Psoas muscle (tissue), 8 donors: ENCODE data around the gene TMPRSS5. TPM values are rescaled to one million over a fixed set of nuclear protein-coding genes. Genes with fewer than 3 reads are reported as not detected.

Experiments
- ATAC-seq, 4 donors: fragments of 200-7000 bp; cut with Tn5 transposase; one replicate each; pipeline ENCODE4 v1.9.1; 2020; ENCODE audit warnings: moderate library complexity in 3 of 4, mild to moderate bottlenecking in 2 of 4
- DNase-seq, 2 donors: peaks; one replicate each; pipeline ENCODE4 v3.0.0-alpha.2; 2020
- H3K27ac ChIP-seq: fragments of 200-600 bp; one replicate; pipeline ENCODE4 v1.8.0; 2022
- H3K27me3 ChIP-seq, 3 donors: fragments of 200-600 bp in 1 of 3; one replicate each; pipeline versions ENCODE4 v1.6.1 to v1.8.0; 2013 to 2022; ENCODE audit warnings: low read length in 2 of 3, mild to moderate bottlenecking in 2 of 3, moderate library complexity in 1 of 3; ENCODE audit not compliant: insufficient read depth in 3 of 3
- H3K36me3 ChIP-seq, 2 donors: fragments of 200-600 bp in 1 of 2; one replicate each; pipeline versions ENCODE4 v1.6.1 to v1.8.0; 2013 to 2022; ENCODE audit warnings: low read depth in 1 of 2, mild to moderate bottlenecking in 1 of 2, moderate library complexity in 1 of 2; ENCODE audit not compliant: insufficient read depth in 1 of 2
- H3K4me1 ChIP-seq: fragments of 200-600 bp; one replicate; pipeline ENCODE4 v1.8.0; 2022
- H3K4me3 ChIP-seq: fragments of 200-600 bp; one replicate; pipeline ENCODE4 v1.8.0; 2022; ENCODE audit warnings: mild to moderate bottlenecking
- H3K9me3 ChIP-seq: fragments of 200-600 bp; one replicate; pipeline ENCODE4 v1.8.0; 2022
- CTCF ChIP-seq: fragments of 200-600 bp; IDR thresholded peaks from one replicate; pipeline ENCODE4 v1.8.0; 2022; ENCODE audit warnings: antibody characterized with exemption
- WGBS, 3 donors: extraction: QIAGEN DNeasy Blood & Tissue Kit; methylation state at CpG; one replicate each; pipeline versions ENCODE4 v1.1.6 to v1.1.7; 2013; 5-methylcytosine and 5-hydroxymethylcytosine counted together
- intact Hi-C, 2 donors: fragments of 100-400 bp; cut with DNase I; formaldehyde crosslinking; loops; one replicate each; pipeline versions ENCODE4 v1.11.0 to v1.14.2; 2022
- long read RNA-seq, 2 donors: library from polyadenylated mRNA; unstranded; transcript quantifications; one replicate each; pipeline ENCODE4 v2.0.0, GENCODE V29; 2021
- polyA plus RNA-seq, 3 donors: library from polyadenylated mRNA; stranded (reverse); fragments of 200-250 nt; gene quantifications; one replicate each; pipeline ENCODE4 v1.2.3, GENCODE V29; 2013
- total RNA-seq, 4 donors: library from RNA; stranded (reverse); fragmentation: NEBNext Ultra II Directional in 2 of 4; extraction: Animal tissue kit (Norgen Biotek cat#: 25700) in 2 of 4; gene quantifications; one replicate each; pipeline versions ENCODE4 v1.2.1 to v1.2.4, GENCODE V29; 2021 to 2023
- donor health status: healthy with polysubstance abuse.
- donor health status: DM: no; HTN: no; CAD: no; lungs with moderate emphysema.
- donor health status: Bipolar disorder and iron deficiency.
- donor health status: healthy.
- donor health status: DM: yes; HTN: yes; CAD: no.
- donor health status: DM: no; HTN: no; CAD: no.
- donor health status: DM: no; HTN: no; CAD: no.
- donor health status: DM: yes; HTN: yes; CAD: no.

Gene TMPRSS5
- total RNA-seq (1 to 10 TPM in 2 of 4 donors, under 1 TPM in 2; 0.36 to 1.4 (median 0.79) TPM), polyA plus RNA-seq (1 to 10 TPM in 1 of 3 donors, under 1 TPM in 2; 0.68 to 1.1 (median 0.73) TPM)
- long read RNA-seq, donor 1, partial matches to known transcripts, result 1 of 1 reads
- long read RNA-seq, donor 1, other reads (novel, unspliced or antisense), result 0 of 1 reads
- long read RNA-seq, donor 2, result 0 reads

- no peak within 1 kb of the TSS for H3K4me3 ChIP-seq
- intact Hi-C loops, result no loop called here
- H3K27ac ChIP-seq, result no peak within 1 kb of the TSS
- H3K36me3 ChIP-seq, result peaks cover 0 to 6% of the 10 kb centered on the region in 2 donors
- ATAC-seq (no peak), DNase-seq (no peak)
- TF ChIP-seq CTCF, result no peak
- WGBS, 3 donors, result 81 to 89% (median 87%) methylated on average over 7 of the region's 7 CpGs
- no peaks in the 10 kb centered on the region for H3K4me1 ChIP-seq
- H3K9me3 ChIP-seq, result peaks cover 9% of the 10 kb centered on the region
- no peaks in the 10 kb centered on the region for H3K27me3 ChIP-seq
Measured at GRCh38 chr11:113705871-113706655, at the start of gene TMPRSS5. TMPRSS5 (minus strand) TSS chr11:113706308; CDS start chr11:113706224, 84 bp downstream.

- intact Hi-C loops, result no loop called here
- no peak for TF ChIP-seq CTCF
- 96 to 99% (median 98%) methylated on average over 3 of the region's 3 CpGs for WGBS, 3 donors
Measured at GRCh38 chr11:113752932-113753331, 46.8 kb upstream of the TMPRSS5 start.

GRCh38 chr11:113736323-113736722 lies 30.2 kb upstream of the TMPRSS5 start:
- H3K27ac ChIP-seq, result no peak overlapping the region
- ATAC-seq (no peak), DNase-seq (no peak)
- no peaks in the 10 kb centered on the region for H3K4me1 ChIP-seq
- no peak overlapping the region for H3K4me3 ChIP-seq
- no peak for TF ChIP-seq CTCF
- no peaks in the 10 kb centered on the region for H3K27me3 ChIP-seq
- H3K9me3 ChIP-seq, result no peaks in the 10 kb centered on the region
- intact Hi-C loops, result loop anchor here in 1 of 2 donors (10.0 kb wide), 1 partner anchor 182 kb away; no protein-coding TSS in a partner anchor
- WGBS, 3 donors, result 83 to 98% (median 89%) methylated on average over 1 of the region's 1 CpG
- H3K36me3 ChIP-seq, result peaks cover 9 to 100% of the 10 kb centered on the region in 2 donors

More at GRCh38 chr11:113752932-113753331, 46.8 kb upstream of the TMPRSS5 start:
- no peaks in the 10 kb centered on the region for H3K4me1 ChIP-seq
- no peaks in the 10 kb centered on the region for H3K9me3 ChIP-seq
- DNase-seq, result no peak
- H3K27ac ChIP-seq, result no peak overlapping the region
- no peak overlapping the region for H3K4me3 ChIP-seq
- no peaks in the 10 kb centered on the region for H3K27me3 ChIP-seq
- H3K36me3 ChIP-seq, result peaks cover 2 to 78% of the 10 kb centered on the region in 2 donors
- ATAC-seq, result no peak

- Histone ChIP-seq H3K36me3 (peaks cover 9 to 59% of the 10 kb centered on the region in 2 donors), H3K4me1 (peaks cover 8% of the 10 kb centered on the region), H3K9me3 (no peaks in the 10 kb centered on the region), H3K27me3 (no peaks in the 10 kb centered on the region), H3K27ac (no peak overlapping the region), H3K4me3 (no peak overlapping the region)
- no peak for DNase-seq
- no peak for ATAC-seq
- intact Hi-C loops, result loop anchor here (5.0 to 10.0 kb wide), 2 partner anchors 177 to 200 kb away; no protein-coding TSS in a partner anchor
- 83 to 93% (median 91%) methylated on average over 5 of the region's 5 CpGs for WGBS, 3 donors
- no peak for TF ChIP-seq CTCF
Measured at GRCh38 chr11:113732092-113732491, 26.0 kb upstream of the TMPRSS5 start.
